Upper lobe of right lung (tissue), 1 donor: ENCODE data around the gene MBD3L4. TPM values are rescaled to one million over a fixed set of nuclear protein-coding genes. Genes with fewer than 3 reads are reported as not detected.
A peak's percentile ranks its signal among the peaks of the same experiment; 100 is the strongest.
"Not testable (repeated sequence)": the region's sequence is repeated elsewhere in the genome, so short reads cannot be mapped to it uniquely, and the experiment has no call there.

ENCODE experiments used
- ATAC-seq: fragments of 200-7000 bp; cut with Tn5 transposase; one replicate; pipeline ENCODE4 v1.9.1; 2020; ENCODE audit warnings: mild to moderate bottlenecking, moderate library complexity
- DNase-seq: peaks from one replicate; pipeline ENCODE4 v3.0.0-alpha.2; 2020
- H3K27ac ChIP-seq: fragments of 200-600 bp; one replicate; pipeline ENCODE4 v1.8.0; 2022
- H3K27me3 ChIP-seq: fragments of 200-600 bp; one replicate; pipeline ENCODE4 v1.8.0; 2022; ENCODE audit warnings: mild to moderate bottlenecking
- H3K36me3 ChIP-seq: fragments of 200-600 bp; one replicate; pipeline ENCODE4 v1.8.0; 2022
- H3K4me1 ChIP-seq: fragments of 200-600 bp; one replicate; pipeline ENCODE4 v1.8.0; 2022
- H3K4me3 ChIP-seq: fragments of 200-600 bp; one replicate; pipeline ENCODE4 v1.8.0; 2022; ENCODE audit warnings: mild to moderate bottlenecking
- H3K9me3 ChIP-seq: fragments of 200-600 bp; one replicate; pipeline ENCODE4 v1.8.0; 2022
- CTCF ChIP-seq: fragments of 200-600 bp; IDR thresholded peaks from one replicate; pipeline ENCODE4 v1.8.0; 2022; ENCODE audit warnings: antibody characterized with exemption
- intact Hi-C: fragments of 100-400 bp; cut with DNase I; formaldehyde crosslinking; loops from one replicate; pipeline ENCODE4 v1.11.0; 2022
- total RNA-seq: library from RNA; stranded (reverse); fragmentation: NEBNext Ultra II Directional; extraction: Animal tissue kit (Norgen Biotek cat#: 25700); gene quantifications from one replicate; pipeline ENCODE4 v1.2.1, GENCODE V29; 2021
- donor health status: DM: no; HTN: yes; CAD: no; lungs with severe emphysema.

MBD3L4 gene
- total RNA-seq, 1 donor from 2014 or later: not detected

DNA sequence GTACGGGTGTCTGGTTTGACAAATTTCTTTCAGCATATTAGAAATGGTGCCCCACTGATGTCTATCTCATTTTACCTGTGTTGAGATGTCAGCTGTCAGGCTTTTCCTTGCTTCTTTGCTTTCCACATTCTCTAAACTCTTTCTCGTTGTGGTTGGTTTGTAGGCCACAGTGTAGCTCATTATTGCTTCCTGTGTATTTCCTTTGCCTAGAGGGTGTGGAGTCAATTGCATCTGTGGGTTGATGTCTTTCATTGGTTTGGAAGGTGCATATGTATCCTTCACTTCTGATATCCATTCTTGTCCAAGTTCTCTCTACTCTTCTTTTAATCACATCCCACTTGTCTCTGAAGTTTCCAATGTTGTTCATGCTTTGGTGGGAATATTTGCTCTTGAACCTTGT, 1.6 kb upstream of the MBD3L4 start:
- DNase-seq, H3K27me3 ChIP-seq, H3K4me3 ChIP-seq, H3K27ac ChIP-seq, H3K36me3 ChIP-seq, intact Hi-C loops, H3K4me1 ChIP-seq, H3K9me3 ChIP-seq, ATAC-seq: not testable (repeated sequence)

DNA sequence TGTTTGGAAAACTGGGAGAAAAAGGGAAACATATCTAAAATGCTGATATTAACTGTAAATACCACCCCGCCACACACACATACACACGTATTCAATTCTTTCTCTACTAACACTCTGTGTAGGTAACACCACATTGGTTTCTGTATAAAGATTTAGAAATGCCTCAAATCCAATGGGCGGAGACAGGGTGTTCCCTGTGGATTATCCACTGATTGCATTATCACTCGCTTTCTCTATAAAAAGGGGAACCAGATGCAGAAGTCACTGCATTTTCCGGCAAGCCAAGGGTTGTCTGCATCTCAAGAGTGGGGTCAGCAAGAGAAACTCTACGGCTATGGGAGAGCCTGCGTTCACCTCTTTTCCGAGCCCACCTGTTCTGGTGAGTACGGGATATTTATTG, 9.7 kb downstream of the MBD3L4 start, which contains the start of gene MBD3L5:
Gene MBD3L5, plus strand, starts transcription at position 301 of the 400 bp plus-strand sequence. Its CDS starts 34 bp downstream, at position 335.
- H3K27me3 ChIP-seq, ATAC-seq, H3K9me3 ChIP-seq, H3K27ac ChIP-seq, H3K4me1 ChIP-seq, H3K4me3 ChIP-seq, intact Hi-C loops, DNase-seq, H3K36me3 ChIP-seq: not testable (repeated sequence)

GRCh38 chr19:7028790-7029189, 11.2 kb downstream of the MBD3L4 start:
- intact Hi-C loops, H3K9me3 ChIP-seq, H3K4me3 ChIP-seq, H3K4me1 ChIP-seq, H3K36me3 ChIP-seq, DNase-seq, H3K27ac ChIP-seq, H3K27me3 ChIP-seq, ATAC-seq: not testable (repeated sequence)

DNA sequence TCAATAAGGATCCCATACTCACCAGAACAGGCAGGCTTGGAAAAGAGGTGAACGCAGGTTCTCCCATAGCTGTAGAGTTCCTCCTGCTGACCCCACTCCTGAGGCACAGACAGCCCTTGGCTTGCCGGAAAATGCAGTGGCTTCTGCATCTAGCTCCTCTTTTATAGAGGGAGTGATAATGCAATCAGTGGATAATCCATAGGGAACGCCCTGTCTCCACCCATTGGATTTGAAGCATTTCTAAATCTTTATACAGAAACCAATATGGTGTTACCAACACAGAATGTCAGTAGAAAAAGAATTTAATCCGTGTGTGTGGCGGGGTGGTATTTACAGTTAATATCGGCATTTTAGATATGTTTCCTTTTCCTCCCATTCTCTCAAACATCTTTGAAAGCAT, 18.6 kb downstream of the MBD3L4 start, which contains the start of gene MBD3L2B:
Gene MBD3L2B, minus strand, starts transcription at position 101 of the 400 bp plus-strand sequence. Its CDS starts 34 bp downstream, at position 67.
- ATAC-seq, H3K36me3 ChIP-seq, H3K9me3 ChIP-seq, H3K4me3 ChIP-seq, H3K27me3 ChIP-seq, DNase-seq, intact Hi-C loops, H3K27ac ChIP-seq, H3K4me1 ChIP-seq: not testable (repeated sequence)

DNA sequence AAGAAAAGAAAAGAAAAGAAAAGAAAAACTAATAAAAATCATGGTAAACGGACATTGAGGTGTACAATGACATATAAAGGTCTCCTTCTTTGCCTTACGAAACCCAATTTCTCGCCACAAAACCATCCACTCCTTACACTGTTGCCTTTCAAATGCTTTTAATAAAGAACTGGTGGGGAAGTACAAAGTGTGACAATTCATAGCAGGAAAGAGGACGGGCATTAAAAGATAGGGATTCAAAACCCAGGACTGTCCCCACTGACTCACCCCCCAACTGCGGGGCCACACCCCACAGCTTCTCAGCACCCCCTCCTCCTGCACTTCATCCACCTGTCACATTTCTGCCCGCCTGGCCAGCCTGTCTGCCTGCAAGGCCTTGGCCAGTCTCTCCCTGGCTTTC, 21.2 kb downstream of the MBD3L4 start:
- TF ChIP-seq CTCF: no peak
- no peak overlapping the region for H3K4me3 ChIP-seq
- no peak for ATAC-seq
- H3K9me3 ChIP-seq: no peaks in the 10 kb centered on the region
- DNase-seq: no peak
- intact Hi-C loops: no loop called here
- H3K27me3 ChIP-seq: no peaks in the 10 kb centered on the region
- no peaks in the 10 kb centered on the region for H3K36me3 ChIP-seq
- no peaks in the 10 kb centered on the region for H3K4me1 ChIP-seq
- no peak overlapping the region for H3K27ac ChIP-seq

GRCh38 chr19:7013678-7014077, 26.3 kb downstream of the MBD3L4 start:
- Histone ChIP-seq H3K4me1 (no peaks in the 10 kb centered on the region), H3K27ac (no peak overlapping the region), H3K36me3 (no peaks in the 10 kb centered on the region), H3K4me3 (no peak overlapping the region), H3K9me3 (no peaks in the 10 kb centered on the region), H3K27me3 (no peaks in the 10 kb centered on the region)
- TF ChIP-seq CTCF: no peak
- DNase-seq: no peak
- intact Hi-C loops: no loop called here
- peak; percentile 82 for ATAC-seq

GRCh38 chr19:7010722-7011593, 29.0 kb downstream of the MBD3L4 start:
- DNase-seq: no peak
- intact Hi-C loops: no loop called here
- no peaks in the 10 kb centered on the region for H3K36me3 ChIP-seq
- no peak overlapping the region for H3K27ac ChIP-seq
- H3K9me3 ChIP-seq: no peaks in the 10 kb centered on the region
- H3K4me1 ChIP-seq: no peaks in the 10 kb centered on the region
- H3K4me3 ChIP-seq: no peak overlapping the region
- TF ChIP-seq CTCF: no peak
- ATAC-seq: no peak
- H3K27me3 ChIP-seq: no peaks in the 10 kb centered on the region
